GM19351 (cell line): ENCODE results near the gene RXRA.

ENCODE experiments used
- ATAC-seq: cut with Tn5 transposase; IDR thresholded peaks from one replicate; pipeline ENCODE4 v1.9.1; 2021; ENCODE audit warnings: mild to moderate bottlenecking, moderate library complexity; ENCODE audit not compliant: unreplicated experiment

Gene RXRA

GRCh38 chr9:134349936-134350335 lies 23.7 kb downstream of the RXRA start:
- ATAC-seq = no peak

GRCh38 chr9:134350416-134350994 lies 24.2 kb downstream of the RXRA start:
- no peak for ATAC-seq

GRCh38 chr9:134351606-134352176 lies 25.4 kb downstream of the RXRA start:
- ATAC-seq = no peak

GRCh38 chr9:134352247-134352933 lies 26.1 kb downstream of the RXRA start:
- no peak for ATAC-seq

- ATAC-seq = no peak
Measured at GRCh38 chr9:134353539-134353938, 27.3 kb downstream of the RXRA start.

- no peak for ATAC-seq
Measured at GRCh38 chr9:134355158-134355557, 28.9 kb downstream of the RXRA start.

- ATAC-seq = no peak
Measured at GRCh38 chr9:134355561-134356279, 29.5 kb downstream of the RXRA start.

GRCh38 chr9:134356496-134357470 lies 30.5 kb downstream of the RXRA start:
- no peak for ATAC-seq

GRCh38 chr9:134357631-134358025 lies 31.4 kb downstream of the RXRA start:
- ATAC-seq = no peak

- no peak for ATAC-seq
Measured at GRCh38 chr9:134358026-134358661, 31.9 kb downstream of the RXRA start.

GRCh38 chr9:134358662-134359319 lies 32.5 kb downstream of the RXRA start:
- ATAC-seq = no peak

- no peak for ATAC-seq
Measured at GRCh38 chr9:134359493-134360179, 33.4 kb downstream of the RXRA start.

- ATAC-seq = no peak
Measured at GRCh38 chr9:134360180-134360759, 34.0 kb downstream of the RXRA start.

- no peak for ATAC-seq
Measured at GRCh38 chr9:134360897-134361296, 34.6 kb downstream of the RXRA start.

GRCh38 chr9:134361426-134361825 lies 35.2 kb downstream of the RXRA start:
- ATAC-seq = no peak

- no peak for ATAC-seq
Measured at GRCh38 chr9:134361843-134362414, 35.7 kb downstream of the RXRA start.

- ATAC-seq = no peak
Measured at GRCh38 chr9:134363450-134363849, 37.2 kb downstream of the RXRA start.

- ATAC-seq = no peak
Measured at GRCh38 chr9:134364391-134365114, 38.3 kb downstream of the RXRA start.
